ENCODE measurements around the gene USF1. TPM values are rescaled to one million over a fixed set of nuclear protein-coding genes. Genes with fewer than 3 reads are reported as not detected.

Gene USF1
- total RNA-seq, 1 experiment from 2014 or later, result 57.9 TPM

DNA sequence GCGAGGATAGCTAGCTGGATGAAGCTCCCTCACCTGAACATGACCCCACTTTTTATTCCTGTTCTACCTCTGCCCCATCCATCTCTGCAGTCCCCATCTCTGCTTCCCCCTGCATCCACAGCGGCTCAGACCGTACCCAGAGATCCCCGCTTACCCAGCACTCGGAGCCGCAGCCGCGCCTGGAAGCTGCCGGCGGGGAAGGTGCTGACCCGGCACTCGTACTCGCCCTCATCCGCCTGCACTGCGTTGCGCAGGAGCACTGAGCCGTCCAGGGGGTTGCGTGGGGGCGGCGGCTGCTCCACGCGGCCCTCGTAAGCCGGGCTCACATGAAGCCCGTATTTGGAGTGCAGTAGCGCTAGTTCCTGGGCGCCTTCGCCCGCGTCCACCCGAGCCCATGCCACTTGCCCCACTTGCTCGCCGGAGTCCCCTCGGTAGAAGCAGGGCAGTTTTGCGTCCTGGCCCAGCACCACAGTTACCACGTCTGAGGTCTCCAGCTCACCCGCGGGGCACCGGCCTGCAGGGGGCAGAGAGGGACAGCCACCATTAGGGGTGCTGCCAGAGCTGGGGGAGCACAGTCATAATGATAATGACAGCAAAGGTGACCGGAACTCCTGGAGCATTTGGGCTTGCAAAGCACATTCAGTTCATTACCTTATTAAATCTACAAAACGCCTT lies 33.8 kb upstream of the USF1 start:
- intact Hi-C loops (cut with micrococcal nuclease; ENCODE audit: unreplicated experiment), result no loop called here
- TF ChIP-seq EZH2 (IDR thresholded peaks at IDR 0.05; ENCODE audit: borderline replicate concordance, low read depth, low read length, poor library complexity, severe bottlenecking), result no peak
- TF ChIP-seq, protein P1, sequence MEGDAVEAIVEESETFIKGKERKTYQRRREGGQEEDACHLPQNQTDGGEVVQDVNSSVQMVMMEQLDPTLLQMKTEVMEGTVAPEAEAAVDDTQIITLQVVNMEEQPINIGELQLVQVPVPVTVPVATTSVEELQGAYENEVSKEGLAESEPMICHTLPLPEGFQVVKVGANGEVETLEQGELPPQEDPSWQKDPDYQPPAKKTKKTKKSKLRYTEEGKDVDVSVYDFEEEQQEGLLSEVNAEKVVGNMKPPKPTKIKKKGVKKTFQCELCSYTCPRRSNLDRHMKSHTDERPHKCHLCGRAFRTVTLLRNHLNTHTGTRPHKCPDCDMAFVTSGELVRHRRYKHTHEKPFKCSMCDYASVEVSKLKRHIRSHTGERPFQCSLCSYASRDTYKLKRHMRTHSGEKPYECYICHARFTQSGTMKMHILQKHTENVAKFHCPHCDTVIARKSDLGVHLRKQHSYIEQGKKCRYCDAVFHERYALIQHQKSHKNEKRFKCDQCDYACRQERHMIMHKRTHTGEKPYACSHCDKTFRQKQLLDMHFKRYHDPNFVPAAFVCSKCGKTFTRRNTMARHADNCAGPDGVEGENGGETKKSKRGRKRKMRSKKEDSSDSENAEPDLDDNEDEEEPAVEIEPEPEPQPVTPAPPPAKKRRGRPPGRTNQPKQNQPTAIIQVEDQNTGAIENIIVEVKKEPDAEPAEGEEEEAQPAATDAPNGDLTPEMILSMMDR (conservative IDR thresholded peaks at IDR 0.05; ENCODE audit: low read depth, low read length), result no peak
- no peaks in the 10 kb centered on the region for H3K27me3 ChIP-seq (replicated peaks; ENCODE audit: insufficient read depth, low read depth, low read length, poor library complexity)
- H3K36me3 ChIP-seq (ENCODE audit: insufficient read depth, low read length, poor library complexity, severe bottlenecking), result no peaks in the 10 kb centered on the region
- H3K4me1 ChIP-seq (ENCODE audit: insufficient read depth, low read length, poor library complexity, severe bottlenecking), result no peaks in the 10 kb centered on the region
- H3K27ac ChIP-seq (ENCODE audit: low read depth, low read length, poor library complexity, severe bottlenecking), result no peak overlapping the region
- DNase-seq (ENCODE audit: low spot score), result no peak
- H3K4me3 ChIP-seq (ENCODE audit: low read depth, low read length, poor library complexity, severe bottlenecking), result no peak overlapping the region
- no peaks in the 10 kb centered on the region for H3K9me3 ChIP-seq (ENCODE audit: low read depth, low read length, poor library complexity, severe bottlenecking)
- ChIA-PET POLR2A (ENCODE audit: low non-redundant PET) (no interaction called here), CTCF (no interaction called here)
- BruUV-seq (replicated peaks), result no TSS peak

DNA sequence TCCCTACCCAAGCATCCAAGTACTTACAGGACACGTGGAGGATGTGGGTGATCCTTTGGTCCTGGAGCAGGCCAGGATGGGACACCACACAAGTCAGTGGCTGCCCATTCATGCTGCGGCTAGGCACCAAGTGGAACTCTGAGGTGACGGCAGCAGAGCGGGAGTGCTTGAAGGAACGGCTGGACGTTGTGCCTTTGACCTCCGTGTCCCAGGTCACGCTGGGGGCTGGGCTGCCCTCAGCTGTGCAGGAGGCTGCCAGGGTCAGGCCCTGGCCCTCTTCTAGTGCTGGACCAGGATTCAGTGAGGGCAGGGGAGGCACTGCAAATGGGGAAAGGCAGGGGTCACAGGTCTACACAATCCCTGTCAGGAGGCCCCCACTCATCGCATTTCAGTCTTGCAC lies 31.6 kb upstream of the USF1 start:
- ChIA-PET CTCF (no interaction called here), POLR2A (ENCODE audit: low non-redundant PET) (no interaction called here)
- BruUV-seq (replicated peaks), result no TSS peak
- intact Hi-C loops (cut with micrococcal nuclease; ENCODE audit: unreplicated experiment), result no loop called here
- Histone ChIP-seq H3K36me3 (ENCODE audit: insufficient read depth, low read length, poor library complexity, severe bottlenecking) (no peaks in the 10 kb centered on the region), H3K4me1 (ENCODE audit: insufficient read depth, low read length, poor library complexity, severe bottlenecking) (no peaks in the 10 kb centered on the region), H3K4me3 (ENCODE audit: low read depth, low read length, poor library complexity, severe bottlenecking) (no peak overlapping the region), H3K27me3 (replicated peaks; ENCODE audit: insufficient read depth, low read depth, low read length, poor library complexity) (no peaks in the 10 kb centered on the region), H3K9me3 (ENCODE audit: low read depth, low read length, poor library complexity, severe bottlenecking) (no peaks in the 10 kb centered on the region), H3K27ac (ENCODE audit: low read depth, low read length, poor library complexity, severe bottlenecking) (no peak overlapping the region)
- TF ChIP-seq EZH2 (IDR thresholded peaks at IDR 0.05; ENCODE audit: borderline replicate concordance, low read depth, low read length, poor library complexity, severe bottlenecking), result no peak
- TF ChIP-seq, protein P1 (conservative IDR thresholded peaks at IDR 0.05; ENCODE audit: low read depth, low read length), result no peak
- DNase-seq (ENCODE audit: low spot score), result no peak

DNA sequence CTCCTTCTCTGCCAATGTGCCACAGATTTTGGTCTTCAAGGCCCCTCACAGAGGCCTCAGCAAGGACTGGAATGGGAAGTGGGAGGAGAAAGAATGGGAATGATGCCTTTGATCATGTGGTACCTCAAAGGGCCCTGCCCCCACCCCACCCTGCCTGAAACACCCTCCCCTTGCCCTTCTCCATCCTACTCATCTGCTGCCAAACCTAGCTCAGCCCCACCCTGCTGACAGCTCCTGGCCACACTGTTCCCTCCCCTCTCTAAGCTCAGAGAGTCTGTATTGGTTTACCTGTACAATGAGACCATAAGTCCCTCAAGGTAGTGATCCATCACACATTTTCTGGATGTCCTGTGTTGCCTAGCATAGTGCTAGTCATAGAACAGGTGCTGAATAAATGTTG lies 30.6 kb upstream of the USF1 start:
- TF ChIP-seq EZH2 (IDR thresholded peaks at IDR 0.05; ENCODE audit: borderline replicate concordance, low read depth, low read length, poor library complexity, severe bottlenecking), result no peak
- TF ChIP-seq, protein P1 (conservative IDR thresholded peaks at IDR 0.05; ENCODE audit: low read depth, low read length), result no peak
- no peak for DNase-seq (ENCODE audit: low spot score)
- intact Hi-C loops (cut with micrococcal nuclease; ENCODE audit: unreplicated experiment), result no loop called here
- BruUV-seq (replicated peaks), result no TSS peak
- Histone ChIP-seq H3K36me3 (ENCODE audit: insufficient read depth, low read length, poor library complexity, severe bottlenecking) (no peaks in the 10 kb centered on the region), H3K4me1 (ENCODE audit: insufficient read depth, low read length, poor library complexity, severe bottlenecking) (no peaks in the 10 kb centered on the region), H3K27ac (ENCODE audit: low read depth, low read length, poor library complexity, severe bottlenecking) (no peak overlapping the region), H3K9me3 (ENCODE audit: low read depth, low read length, poor library complexity, severe bottlenecking) (no peaks in the 10 kb centered on the region), H3K27me3 (replicated peaks; ENCODE audit: insufficient read depth, low read depth, low read length, poor library complexity) (no peaks in the 10 kb centered on the region), H3K4me3 (ENCODE audit: low read depth, low read length, poor library complexity, severe bottlenecking) (no peak overlapping the region)
- ChIA-PET POLR2A (ENCODE audit: low non-redundant PET) (no interaction called here), CTCF (no interaction called here)
